GM12878 (cell line): Measurements from ENCODE around the gene NRG2. TPM values are rescaled to one million over a fixed set of nuclear protein-coding genes. Genes with fewer than 3 reads are reported as not detected.

Experiments
- ATAC-seq: fragments of 200-7000 bp; cut with Tn5 transposase; 3 replicates; pipeline ENCODE4 v1.9.1; 2020; ENCODE audit warnings: mild to moderate bottlenecking, moderate library complexity
- BruUV-seq: library from RNA; stranded (reverse); fragments of 400-500 nt; replicated peaks from 2 replicates; lab custom pipeline; 2021; lab: Mats Ljungman, UMichigan
- CTCF ChIA-PET: fragments of 300-600 bp; sonication (Branson Sonifier 250); formaldehyde crosslinking; extraction: SDS; loops from one replicate; lab custom pipeline; 2021; ENCODE audit warnings: inconsistent platforms; lab: Yijun Ruan, JAX
- POLR2A ChIA-PET: fragments of 350-600 bp; formaldehyde crosslinking; extraction: SDS; loops from one replicate; lab custom pipeline; 2021; ENCODE audit warnings: inconsistent platforms; lab: Charles Lee
- RAD21 ChIA-PET: fragments of 300-600 bp; sonication (Branson Sonifier 250); formaldehyde crosslinking; loops from one replicate; lab custom pipeline; 2023; ENCODE audit warnings: antibody characterized with exemption; ENCODE audit not compliant: unreplicated experiment; lab: Charles Lee
- SMC1A ChIA-PET: fragments of 300-600 bp; sonication (Branson Sonifier 250); formaldehyde crosslinking; loops from one replicate; lab custom pipeline; 2023; ENCODE audit not compliant: unreplicated experiment, uncharacterized antibody; lab: Charles Lee
- DNase-seq: peaks from one replicate; pipeline ENCODE4 v3.0.0-alpha.2; 2011; ENCODE audit warnings: low read depth, low spot score
- FAIRE-seq: peaks from 3 replicates; lab custom pipeline; 2011; peaks lifted over from hg19 to GRCh38; lab: Jason Lieb, UNC
- H2AFZ ChIP-seq: 2 replicates; pipeline ENCODE4 v1.6.0; 2011; ENCODE audit warnings: low read depth, low read length, control low read depth; ENCODE audit not compliant: control insufficient read depth
- H3K27ac ChIP-seq: 2 replicates; pipeline ENCODE4 v1.5.1; 2011; ENCODE audit warnings: control low read depth; ENCODE audit not compliant: control insufficient read depth, insufficient read depth
- H3K27me3 ChIP-seq, 2 experiments: replicated peaks in 1 of 2; 2 replicates each; pipeline versions ENCODE4 v1.6.0 to v1.6.1; 2011; ENCODE audit warnings: low read length in 1 of 2; ENCODE audit not compliant: control insufficient read depth in 2 of 2, insufficient read depth in 2 of 2
- H3K36me3 ChIP-seq, 2 experiments: 2 replicates each; pipeline ENCODE4 v1.5.1; 2011; ENCODE audit warnings: low read length in 1 of 2; ENCODE audit not compliant: control insufficient read depth in 2 of 2, insufficient read depth in 2 of 2
- H3K4me1 ChIP-seq: 2 replicates; pipeline ENCODE4 v1.6.1; 2011; ENCODE audit warnings: mild to moderate bottlenecking, low read length, moderate library complexity, mixed read lengths; ENCODE audit not compliant: control insufficient read depth, insufficient read depth
- H3K4me2 ChIP-seq: 2 replicates; pipeline ENCODE4 v1.6.0; 2011; ENCODE audit warnings: control low read depth; ENCODE audit not compliant: control insufficient read depth, insufficient read depth
- H3K4me3 ChIP-seq: fragments of 200-600 bp; sonication (generic); 2 replicates; pipeline ENCODE4 v1.5.1; 2016
- H3K79me2 ChIP-seq: 2 replicates; pipeline ENCODE4 v1.6.0; 2011; ENCODE audit warnings: low read length; ENCODE audit not compliant: control insufficient read depth, insufficient read depth
- H3K9ac ChIP-seq: 2 replicates; pipeline ENCODE4 v1.8.0; 2011; ENCODE audit warnings: low read length, control low read depth, mixed read lengths; ENCODE audit not compliant: control insufficient read depth, insufficient read depth
- H3K9me3 ChIP-seq: replicated peaks from 3 replicates; pipeline ENCODE4 v1.5.1; 2011; ENCODE audit warnings: mild to moderate bottlenecking, low read length; ENCODE audit not compliant: control insufficient read depth, insufficient read depth
- H4K20me1 ChIP-seq: 2 replicates; pipeline ENCODE4 v1.6.0; 2011; ENCODE audit not compliant: control insufficient read depth, insufficient read depth
- REST ChIP-seq: IDR thresholded peaks from 2 replicates; pipeline ENCODE4 v1.6.1; 2012; ENCODE audit warnings: mild to moderate bottlenecking, low read depth, low read length
- WGBS: methylation state at CpG from one replicate; pipeline ENCODE4 v1.1.6; 2016; ENCODE audit warnings: low lambda C conversion rate; ENCODE audit not compliant: insufficient replicate concordance, insufficient coverage; ENCODE audit errors: missing lambda C conversion rate; 5-methylcytosine and 5-hydroxymethylcytosine counted together
- in situ Hi-C: fragments of 300-500 bp; cut with MboI; formaldehyde crosslinking; loops from 9 replicates; pipeline ENCODE4 v1.14.3; 2018; ENCODE audit warnings: mixed read lengths
- intact Hi-C: fragments of 100-400 bp; cut with micrococcal nuclease; formaldehyde crosslinking; loops from one replicate; pipeline ENCODE4 v1.14.2; 2022; ENCODE audit not compliant: unreplicated experiment
- polyA plus RNA-seq, 11 experiments: library from polyadenylated mRNA; depleted of rRNA in 4 of 11; unstranded in 6 of 11; stranded (reverse) in 5 of 11; fragments of >200 nt; fragmentation: Nextera tagmentation in 4 of 11; fragmentation: Illumina TruSeq in 1 of 11; extraction: Ambion mirVana in 4 of 11; extraction: Trizol in 1 of 11; gene quantifications; 1 replicate in 1 of 11; 2 replicates in 10 of 11; pipeline versions ENCODE4 v1.2.1 to v1.2.3, GENCODE V29; 2011 to 2016; ENCODE audit warnings: inconsistent platforms in 2 of 11, missing spikeins in 2 of 11, low read depth in 1 of 11
- total RNA-seq, 4 experiments: library from RNA; depleted of rRNA in 3 of 4; stranded (reverse); fragments of >200 nt in 3 of 4; fragmentation: Illumina TruSeq in 1 of 4; extraction: Trizol in 1 of 4; gene quantifications; 2 replicates each; pipeline versions ENCODE4 v1.2.1 to v1.2.3, GENCODE V29; 2013 to 2021

The NRG2 gene
- total and polyA plus RNA-seq, 10 of the 15 experiments (the other 5 are each of a cell fraction or from before 2014, with no cell fraction given): 0.10 to 21.7 (median 9.6) TPM

DNA sequence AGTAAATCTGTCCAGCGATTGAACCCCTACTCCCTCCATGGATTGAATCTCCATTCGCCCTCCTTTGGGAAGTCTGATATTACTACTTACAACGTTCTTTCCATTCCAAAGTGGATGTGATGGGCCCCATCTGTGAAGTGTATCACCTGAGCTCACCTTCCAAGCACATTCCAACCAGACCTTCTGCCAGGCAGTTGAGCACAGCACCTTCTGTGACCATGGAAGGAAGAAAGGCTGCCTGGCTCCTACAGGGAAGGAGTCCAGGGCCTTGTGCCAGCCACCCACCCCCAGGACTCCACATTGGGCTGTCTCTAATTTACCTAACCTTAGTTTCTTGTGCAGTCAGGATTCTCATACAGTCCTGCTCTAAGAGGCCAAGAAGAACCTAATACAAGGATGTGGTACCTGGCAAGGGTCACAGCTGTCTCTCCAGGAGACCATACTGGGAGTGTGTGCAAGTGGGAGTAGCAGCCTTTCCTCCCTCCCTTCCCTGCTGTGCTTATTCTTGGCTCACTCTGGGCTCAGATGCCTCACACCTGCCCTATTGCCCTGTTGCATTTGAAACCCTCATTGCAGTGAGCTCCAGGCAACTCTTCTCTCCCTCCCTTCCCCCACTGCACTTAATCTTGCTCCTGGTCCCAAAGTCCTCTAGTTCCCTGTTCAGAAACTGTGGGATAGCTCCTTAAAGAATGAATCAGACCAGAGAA lies 116.1 kb downstream of the NRG2 start:
- no peak overlapping the region for H3K27ac ChIP-seq
- ChIA-PET SMC1A (no interaction called here), POLR2A (interaction anchor here (0.6 to 0.7 kb wide), 2 partner anchors 9 to 37 kb away, joined by 3 to 4 read pairs; no protein-coding TSS in a partner anchor), RAD21 (no interaction called here), CTCF (no interaction called here)
- H3K4me3 ChIP-seq: no peak overlapping the region
- H3K36me3 ChIP-seq: no peaks in the 10 kb centered on the region
- ATAC-seq (no peak), FAIRE-seq (no peak), DNase-seq (no peak)
- TF ChIP-seq REST: no peak
- no peak overlapping the region for H3K4me2 ChIP-seq
- H2AFZ ChIP-seq: no peak overlapping the region
- no peaks in the 10 kb centered on the region; the same call in 1 of the 2 replicates for H3K79me2 ChIP-seq
- H3K9me3 ChIP-seq: no peaks in the 10 kb centered on the region
- no peaks in the 10 kb centered on the region for H3K27me3 ChIP-seq
- H3K4me1 ChIP-seq: 0 out of 2 replicates have a peak, but pooled peaks cover 6% of the 10 kb centered on the region
- in situ Hi-C loops (no loop called here), intact Hi-C loops (no loop called here)
- 12% methylated on average over 3 of the region's 3 CpGs for WGBS
- no TSS peak for BruUV-seq
- no peak overlapping the region for H3K9ac ChIP-seq
- H4K20me1 ChIP-seq: no peaks in the 10 kb centered on the region
